Esophagus squamous epithelium (tissue), 5 donors: ENCODE results near the gene TMTC1. TPM values are rescaled to one million over a fixed set of nuclear protein-coding genes. Genes with fewer than 3 reads are reported as not detected.
A peak's percentile ranks its signal among the peaks of the same experiment; 100 is the strongest.

Experiments
- DNase-seq: peaks from one replicate; lab custom pipeline; 2025; lab: John Stamatoyannopoulos, UW
- H3K27ac ChIP-seq, 4 donors: fragments of 200-600 bp; sonication (generic); one replicate each; pipeline ENCODE4 v1.5.1; 2016 to 2019; ENCODE audit warnings: mild to moderate bottlenecking in 1 of 4
- H3K27me3 ChIP-seq, 4 donors: fragments of 200-600 bp; sonication (generic); 1 replicate in 3 of 4; 2 replicates in 1 of 4; pipeline versions ENCODE4 v1.5.1 to v1.6.0; 2017 to 2021; ENCODE audit warnings: antibody characterized with exemption in 1 of 4
- H3K36me3 ChIP-seq, 3 donors: fragments of 200-600 bp; sonication (generic); one replicate each; pipeline ENCODE4 v1.5.1; 2016 to 2019
- H3K4me1 ChIP-seq, 3 donors: fragments of 200-600 bp; sonication (generic); one replicate each; pipeline ENCODE4 v1.5.1; 2017 to 2019
- H3K4me3 ChIP-seq, 4 donors: fragments of 200-600 bp; sonication (generic); 1 replicate in 3 of 4; 2 replicates in 1 of 4; pipeline ENCODE4 v1.5.1; 2016 to 2019; ENCODE audit warnings: mild to moderate bottlenecking in 2 of 4, moderate library complexity in 1 of 4
- H3K9me3 ChIP-seq, 3 donors: fragments of 200-600 bp; sonication (generic); one replicate each; pipeline ENCODE4 v1.5.1; 2016 to 2019
- CTCF ChIP-seq, 6 experiments: fragments of 450-650 bp in 4 of 6; fragments of 200-600 bp in 2 of 6; sonication (generic) in 2 of 6; IDR thresholded peaks; one replicate each; pipeline ENCODE4 v1.5.1; 2016 to 2019; ENCODE audit warnings: antibody characterized with exemption in 6 of 6, mild to moderate bottlenecking in 4 of 6, moderate library complexity in 4 of 6
- POLR2A ChIP-seq, 4 donors: fragments of 450-650 bp; IDR thresholded peaks; one replicate each; pipeline ENCODE4 v1.6.1; 2017; ENCODE audit warnings: antibody characterized with exemption in 4 of 4, mild to moderate bottlenecking in 4 of 4, moderate library complexity in 3 of 4
- WGBS, 2 donors: methylation state at CpG; one replicate each; pipeline ENCODE4 v1.1.5; 2018; 5-methylcytosine and 5-hydroxymethylcytosine counted together
- intact Hi-C: fragments of 100-400 bp; cut with DNase I; formaldehyde crosslinking; loops from one replicate; pipeline ENCODE4 v1.15.0; 2022
- total RNA-seq, 4 donors: library from RNA; depleted of rRNA; stranded (reverse); fragments of >200 nt; gene quantifications; one replicate each; pipeline ENCODE4 v1.1.0, GENCODE V29; 2016
- donor health status: DM: yes; HTN: yes; CAD: no.

Gene TMTC1
- total RNA-seq, 4 donors from 2014 or later = 2.5 to 31.9 (median 14.7) TPM

- Histone ChIP-seq H3K9me3 (no peaks in the 10 kb centered on the region), H3K36me3 (no peaks in the 10 kb centered on the region), H3K4me1 (peaks cover 0 to 4% (median 2%) of the 10 kb centered on the region in 3 donors), H3K27me3 (no peaks in the 10 kb centered on the region), H3K27ac (no peak overlapping the region), H3K4me3 (no peak overlapping the region)
- WGBS, 2 donors = 52 to 74% methylated on average over 3 of the region's 3 CpGs
- TF ChIP-seq CTCF (IDR thresholded peaks at IDR 0.05) (no peak), POLR2A (IDR thresholded peaks at IDR 0.05) (no peak)
- no peak for DNase-seq
- intact Hi-C loops = no loop called here
These were observed 231.9 kb downstream of the TMTC1 start for GRCh38 chr12:29551812-29552211.

DNA sequence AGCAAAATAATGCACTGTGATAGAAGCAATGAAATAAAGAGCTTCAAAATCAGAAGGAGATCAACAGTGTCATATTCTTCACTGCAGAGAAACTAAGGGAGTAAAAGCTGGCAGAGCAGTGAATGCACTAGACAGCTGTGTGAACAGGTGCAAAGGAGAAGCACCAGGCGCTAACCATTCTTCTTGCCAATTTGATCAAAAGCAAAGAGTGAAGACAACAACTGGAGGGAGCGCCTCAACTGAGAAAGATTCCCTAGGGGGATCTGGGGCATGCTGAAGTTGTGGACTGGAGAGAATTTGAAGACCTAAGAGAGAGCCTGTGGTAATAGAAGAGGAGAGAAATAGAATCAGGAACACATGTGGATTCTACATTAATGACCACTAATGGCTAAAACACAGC, 235.9 kb downstream of the TMTC1 start:
- no peak for DNase-seq
- no peaks in the 10 kb centered on the region for H3K9me3 ChIP-seq
- intact Hi-C loops = no loop called here
- no peaks in the 10 kb centered on the region for H3K36me3 ChIP-seq
- no peak overlapping the region for H3K4me3 ChIP-seq
- peaks cover 0 to 29% (median 6%) of the 10 kb centered on the region in 3 donors for H3K4me1 ChIP-seq
- H3K27ac ChIP-seq = peak overlapping the region in 1 of 4 donors; percentile 33
- 85 to 96% methylated on average over 2 of the region's 2 CpGs for WGBS, 2 donors
- TF ChIP-seq POLR2A (IDR thresholded peaks at IDR 0.05) = no peak
- no peak for TF ChIP-seq CTCF (IDR thresholded peaks at IDR 0.05)
- no peaks in the 10 kb centered on the region for H3K27me3 ChIP-seq

- peak overlapping the region in 2 of 4 donors; percentile 30 to 45 for H3K27ac ChIP-seq
- intact Hi-C loops = no loop called here
- 61 to 62% methylated on average over 4 of the region's 4 CpGs for WGBS, 2 donors
- no peaks in the 10 kb centered on the region for H3K36me3 ChIP-seq
- H3K27me3 ChIP-seq = no peaks in the 10 kb centered on the region
- no peaks in the 10 kb centered on the region for H3K9me3 ChIP-seq
- H3K4me3 ChIP-seq = no peak overlapping the region
- DNase-seq = no peak
- H3K4me1 ChIP-seq = peaks cover 0 to 29% (median 6%) of the 10 kb centered on the region in 3 donors
- TF ChIP-seq POLR2A (IDR thresholded peaks at IDR 0.05) (no peak), CTCF (IDR thresholded peaks at IDR 0.05) (no peak)
These were observed 236.6 kb downstream of the TMTC1 start for GRCh38 chr12:29547151-29547632.

GRCh38 chr12:29546000-29546399, 237.7 kb downstream of the TMTC1 start:
- TF ChIP-seq POLR2A (IDR thresholded peaks at IDR 0.05) = no peak
- no peak for TF ChIP-seq CTCF (IDR thresholded peaks at IDR 0.05)
- DNase-seq = no peak
- Histone ChIP-seq H3K27ac (peak overlapping the region in 3 of 4 donors; percentile 30 to 65 (median 45)), H3K36me3 (no peaks in the 10 kb centered on the region), H3K9me3 (no peaks in the 10 kb centered on the region), H3K27me3 (no peaks in the 10 kb centered on the region), H3K4me3 (no peak overlapping the region), H3K4me1 (peaks cover 0 to 29% (median 6%) of the 10 kb centered on the region in 3 donors)
- intact Hi-C loops = no loop called here
- WGBS, 2 donors = 57 to 91% methylated on average over 1 to 2 of the region's 2 CpGs

- Histone ChIP-seq H3K9me3 (no peaks in the 10 kb centered on the region), H3K4me1 (peaks cover 0 to 29% (median 6%) of the 10 kb centered on the region in 3 donors), H3K36me3 (no peaks in the 10 kb centered on the region), H3K27me3 (no peaks in the 10 kb centered on the region), H3K27ac (no peak overlapping the region), H3K4me3 (no peak overlapping the region)
- 85 to 97% methylated on average over 2 to 4 of the region's 4 CpGs for WGBS, 2 donors
- intact Hi-C loops = no loop called here
- no peak for TF ChIP-seq POLR2A (IDR thresholded peaks at IDR 0.05)
- TF ChIP-seq CTCF (IDR thresholded peaks at IDR 0.05) = no peak
- DNase-seq = no peak
These were observed 238.7 kb downstream of the TMTC1 start for GRCh38 chr12:29545102-29545467.
